Stimulated activated CD8-positive, alpha-beta memory T cell treated with anti-CD3 and anti-CD28 coated beads, Interleukin-12 subunit alpha, Interleukin-12 subunit beta, amount 100 ng/mL, for 24 hours (primary cell): Measurements from ENCODE around the gene CD58.

Source experiments
- DNase-seq: peaks from one replicate; pipeline ENCODE4 v3.0.0-alpha.2; 2020; ENCODE audit errors: extremely low read depth

Gene CD58

DNA sequence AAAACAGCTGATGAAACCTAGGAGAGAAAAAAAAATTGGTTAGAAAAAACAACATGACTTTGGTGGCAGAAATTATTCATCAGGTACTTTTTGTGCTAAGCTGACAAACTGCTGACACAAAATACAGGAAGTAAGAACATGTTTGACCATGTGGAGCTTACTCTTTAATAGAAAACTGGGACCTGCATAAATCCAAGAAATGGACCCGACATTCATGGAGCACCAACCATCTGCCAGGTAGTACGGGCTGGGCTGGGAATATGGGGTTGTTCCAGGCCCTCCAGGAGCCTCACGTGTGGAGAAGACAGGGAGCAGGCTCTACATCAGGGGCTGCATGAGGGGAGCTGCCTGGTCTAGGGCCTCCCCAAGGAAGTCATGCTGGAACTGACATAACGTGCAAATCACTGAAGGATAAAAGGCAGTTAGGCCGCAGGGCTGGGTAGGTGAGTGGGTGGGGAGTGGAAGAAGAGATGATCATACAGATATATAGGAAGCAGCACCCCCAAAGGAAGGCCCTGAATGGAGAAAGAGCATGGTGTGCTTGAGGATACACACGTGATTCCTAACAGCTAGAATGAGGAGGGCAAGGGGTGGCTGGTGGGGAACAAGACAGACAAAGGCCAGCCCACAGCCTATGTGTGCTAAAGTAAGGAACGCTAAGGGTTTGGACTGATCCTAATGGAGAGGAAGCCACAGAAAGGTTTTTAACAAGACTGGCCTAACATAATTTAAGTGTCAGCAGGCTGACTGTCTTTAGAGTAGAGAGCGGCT, 26.1 kb downstream of the CD58 start:
- no peak for DNase-seq

- DNase-seq: no peak
Measured at GRCh38 chr1:116540088-116540487, 30.7 kb downstream of the CD58 start.

- DNase-seq: no peak
Measured at GRCh38 chr1:116538544-116538943, 32.3 kb downstream of the CD58 start.

- DNase-seq: no peak
Measured at GRCh38 chr1:116537898-116538297, 32.9 kb downstream of the CD58 start.

DNA sequence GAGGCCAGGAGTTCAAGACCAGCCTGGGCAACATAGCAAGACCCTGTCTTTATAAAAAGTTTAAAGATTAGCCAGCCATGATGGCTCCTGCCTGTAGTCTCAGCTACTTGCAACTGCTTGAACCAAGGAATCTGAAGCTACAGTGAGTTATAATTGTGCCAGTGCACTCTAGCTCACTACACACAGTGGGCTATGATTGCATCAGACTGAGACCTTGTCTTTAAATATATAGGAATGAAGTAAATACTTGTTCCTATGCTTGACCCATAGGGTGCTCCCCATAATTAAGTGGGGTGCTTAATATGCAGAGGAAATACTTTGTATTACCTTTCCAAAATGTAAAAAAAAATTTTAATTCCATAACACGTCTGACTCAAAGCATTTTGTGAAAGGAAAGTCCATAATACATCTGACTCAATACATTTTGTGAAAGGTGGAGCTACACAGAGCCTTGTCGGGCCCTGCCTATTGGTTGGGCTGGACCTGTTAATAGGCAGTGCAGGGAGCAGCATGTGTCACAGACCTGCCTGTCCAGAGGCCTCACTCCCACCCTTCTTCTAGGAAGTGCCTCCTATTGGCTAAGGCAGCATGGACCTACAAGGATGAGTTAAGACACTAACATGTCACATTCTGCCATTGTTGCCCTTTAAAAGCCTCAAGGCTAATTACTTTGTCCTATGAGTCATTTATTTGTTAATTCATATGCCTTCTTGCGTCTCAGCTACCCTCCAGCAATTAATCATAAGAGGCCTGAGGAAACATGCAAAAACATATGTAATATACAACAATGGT, 33.6 kb downstream of the CD58 start:
- no peak for DNase-seq

DNA sequence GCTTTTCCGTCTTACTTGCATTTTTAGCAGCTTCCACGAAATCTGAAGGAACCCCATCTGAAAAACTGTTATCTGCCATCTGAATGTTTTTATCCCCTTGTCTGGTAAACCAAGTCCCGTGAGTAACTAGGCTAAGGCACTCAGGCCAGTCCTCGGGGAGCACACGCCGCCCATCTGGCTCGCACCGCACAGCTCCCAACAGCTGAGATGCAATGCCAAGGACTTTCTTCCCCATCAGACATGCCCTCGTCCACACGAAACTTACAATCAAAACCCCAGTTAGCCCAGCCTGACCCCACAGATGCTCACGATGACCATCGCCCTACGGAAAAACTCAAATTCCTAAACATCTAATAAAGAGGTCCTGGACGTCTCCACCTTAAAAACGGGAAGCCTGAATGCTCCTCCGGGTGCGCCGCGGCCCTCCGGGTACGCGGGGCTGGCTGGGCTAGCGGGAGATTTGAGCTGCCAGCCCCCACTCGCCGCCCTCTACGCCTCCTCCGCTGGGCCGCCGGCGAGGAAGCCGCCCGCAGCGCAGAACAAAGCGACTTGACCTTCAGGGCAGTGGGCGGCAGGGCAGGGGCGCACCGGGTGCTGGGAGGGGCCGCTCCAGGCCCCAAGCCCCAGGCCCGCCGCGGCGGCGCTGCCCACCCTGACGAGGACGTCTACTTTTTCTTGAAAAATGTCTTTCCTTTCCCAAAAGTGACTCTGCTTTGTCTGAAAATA, 36.6 kb downstream of the CD58 start:
- no peak for DNase-seq

- no peak for DNase-seq
Measured at GRCh38 chr1:116533429-116533820, 37.4 kb downstream of the CD58 start.

- DNase-seq: no peak
Measured at GRCh38 chr1:116532671-116533428, 38.0 kb downstream of the CD58 start.

- DNase-seq: no peak
Measured at GRCh38 chr1:116531917-116532316, 38.9 kb downstream of the CD58 start.

- DNase-seq: no peak
Measured at GRCh38 chr1:116529681-116530080, 41.1 kb downstream of the CD58 start.

GRCh38 chr1:116529199-116529631, 41.6 kb downstream of the CD58 start:
- no peak for DNase-seq

- no peak for DNase-seq
Measured at GRCh38 chr1:116528329-116529083, 42.3 kb downstream of the CD58 start.

DNA sequence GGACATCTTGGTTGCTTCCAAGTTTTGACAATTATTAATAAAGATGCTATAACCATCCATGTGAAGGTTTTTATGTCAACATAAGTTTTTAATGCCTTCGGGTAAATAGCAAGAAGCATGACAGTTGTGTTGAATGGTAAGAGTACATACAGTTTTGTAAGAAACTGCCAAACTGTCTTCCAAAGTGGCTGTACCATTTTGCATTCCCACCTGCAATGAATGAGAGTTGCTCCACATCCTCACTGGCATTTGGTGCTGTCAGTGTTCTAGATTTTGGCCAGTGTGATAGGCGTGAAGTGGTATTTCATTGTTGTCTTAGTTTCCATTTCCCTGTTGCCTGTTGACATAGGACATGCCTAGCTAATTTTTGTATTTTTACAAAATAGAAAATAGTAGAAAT, 45.4 kb downstream of the CD58 start:
- no peak for DNase-seq

- no peak for DNase-seq
Measured at GRCh38 chr1:116521186-116521585, 49.6 kb downstream of the CD58 start.

DNA sequence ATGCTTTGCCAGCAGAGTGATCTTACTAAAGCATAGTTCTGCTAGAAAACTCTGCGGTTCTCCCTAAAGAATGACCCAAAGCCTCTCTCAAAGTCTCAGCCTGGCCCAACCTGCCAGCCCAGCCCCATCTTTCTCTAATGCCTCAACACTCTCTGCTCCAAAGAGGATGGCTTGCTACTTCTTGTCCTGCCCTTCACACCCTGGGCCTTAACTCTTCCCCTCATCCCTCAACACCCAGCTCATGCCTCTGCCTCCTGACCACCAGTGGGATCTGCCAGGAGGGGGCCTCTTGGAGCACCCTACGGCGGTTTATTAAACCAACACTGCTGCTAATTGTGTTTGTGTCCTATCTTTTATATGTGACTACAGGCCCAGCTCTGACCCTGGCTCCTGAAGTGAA, 52.4 kb downstream of the CD58 start:
- DNase-seq: no peak

DNA sequence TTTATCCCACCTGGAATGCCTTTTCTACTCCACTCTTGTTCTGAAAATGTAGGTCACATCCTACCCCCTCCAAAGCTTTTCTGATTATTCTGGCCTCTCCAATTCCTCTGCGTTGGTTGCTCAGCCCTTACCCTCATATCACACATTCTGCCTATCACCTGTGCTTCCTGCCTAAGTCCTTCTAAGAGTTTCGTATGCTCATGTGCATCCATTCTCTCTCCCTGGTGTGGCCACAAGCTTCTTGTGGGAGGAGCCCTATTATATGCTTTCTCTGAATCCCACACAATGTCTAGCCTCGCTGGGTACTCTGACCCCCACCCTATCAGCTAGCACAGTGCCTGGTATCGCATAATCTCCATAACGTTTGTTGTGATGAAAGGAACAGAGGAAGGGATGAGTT, 54.2 kb downstream of the CD58 start:
- no peak for DNase-seq

- no peak for DNase-seq
Measured at GRCh38 chr1:116515702-116516101, 55.1 kb downstream of the CD58 start.

- DNase-seq: no peak
Measured at GRCh38 chr1:116514708-116515525, 55.9 kb downstream of the CD58 start.

DNA sequence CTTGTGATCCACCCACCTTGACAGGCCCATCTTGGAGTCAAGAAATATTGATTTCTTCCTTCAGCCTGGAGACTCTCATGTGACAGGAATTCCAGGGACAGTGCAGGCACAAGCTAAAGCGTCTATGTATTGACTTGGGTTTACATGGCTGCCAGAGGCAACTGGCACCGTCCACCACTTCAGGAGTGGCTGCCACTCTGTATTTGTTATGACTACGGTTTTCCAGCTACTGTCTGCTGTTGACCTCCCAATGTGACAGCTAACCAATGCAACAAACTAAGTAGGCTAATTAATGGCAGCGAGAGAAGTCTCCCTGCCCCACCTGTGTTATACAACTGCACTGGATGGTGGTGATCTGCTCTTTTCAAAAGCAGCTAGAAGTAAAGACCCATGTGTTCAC, 56.9 kb downstream of the CD58 start:
- no peak for DNase-seq

DNA sequence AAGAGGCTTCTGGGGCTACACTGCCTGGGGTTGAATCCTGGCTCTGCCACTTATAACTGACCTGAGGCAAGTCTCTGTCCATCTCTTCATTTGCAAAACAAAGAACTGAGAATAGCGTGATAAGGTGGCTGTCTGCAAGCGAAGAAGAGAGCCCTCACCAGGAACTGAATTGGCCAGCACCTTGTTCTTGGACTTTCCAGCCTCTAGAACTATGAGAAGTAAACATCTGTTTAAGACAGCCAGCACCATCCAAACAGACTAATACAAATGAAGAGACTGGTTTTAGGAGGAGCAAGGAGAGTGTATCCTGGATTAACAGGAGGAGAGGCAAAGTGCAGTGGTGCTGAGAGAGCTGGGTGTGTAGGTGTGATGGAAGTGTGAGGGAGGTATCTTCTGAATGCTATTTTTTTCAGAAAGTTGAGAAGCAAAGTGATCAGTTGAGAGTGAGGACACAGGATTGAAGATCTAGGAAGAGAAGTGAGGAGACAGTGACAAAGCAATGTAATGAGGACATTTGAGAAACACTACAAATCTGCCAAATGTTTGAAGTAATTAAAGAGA, 59.3 kb downstream of the CD58 start:
- DNase-seq: no peak
